Activated CD4-positive, alpha-beta T cell treated with anti-CD3 and anti-CD28 coated beads, Interleukin-2, amount 10 ng/mL, durations not matched to agents 24 days and 14 days (primary cell): ENCODE measurements around the gene IFIH1. TPM values are rescaled to one million over a fixed set of nuclear protein-coding genes. Genes with fewer than 3 reads are reported as not detected.

Experiments
- DNase-seq: peaks from one replicate; pipeline ENCODE4 v3.0.0; 2022
- H3K27ac Mint-ChIP-seq: one replicate; pipeline ENCODE4 v1.8.0; 2022; ENCODE audit warnings: mild to moderate bottlenecking, mixed read lengths
- H3K27me3 Mint-ChIP-seq: one replicate; pipeline ENCODE4 v1.8.0; 2022; ENCODE audit warnings: mixed read lengths
- H3K36me3 Mint-ChIP-seq: one replicate; pipeline ENCODE4 v1.8.0; 2022; ENCODE audit warnings: low read depth, mild to moderate bottlenecking, mixed read lengths
- H3K4me1 Mint-ChIP-seq: one replicate; pipeline ENCODE4 v1.8.0; 2021; ENCODE audit warnings: mixed read lengths
- H3K4me3 Mint-ChIP-seq: one replicate; pipeline ENCODE4 v1.8.0; 2022; ENCODE audit warnings: mild to moderate bottlenecking, moderate library complexity, mixed read lengths
- H3K9me3 Mint-ChIP-seq: one replicate; pipeline ENCODE4 v1.8.0; 2021; ENCODE audit warnings: mixed read lengths
- intact Hi-C: fragments of 100-400 bp; cut with micrococcal nuclease; formaldehyde crosslinking; loops from one replicate; pipeline ENCODE4 v1.15.1; 2023
- total RNA-seq: library from RNA; stranded (reverse); gene quantifications from 2 replicates; pipeline ENCODE4 v1.2.3, GENCODE V29; 2022

Gene IFIH1
- total RNA-seq, 1 donor from 2014 or later, result 26.3 TPM

GRCh38 chr2:162327134-162327769 is 8.8 kb upstream of the IFIH1 start:
- H3K4me1 Mint-ChIP-seq, result peaks cover 6% of the 10 kb centered on the region
- H3K9me3 Mint-ChIP-seq, result no peaks in the 10 kb centered on the region
- intact Hi-C loops, result loop anchor here (1.0 kb wide), 1 partner anchor 9 kb away; the partner anchor contains the start of gene IFIH1
- H3K27me3 Mint-ChIP-seq, result no peaks in the 10 kb centered on the region
- no peak overlapping the region for H3K4me3 Mint-ChIP-seq
- no peak overlapping the region for H3K27ac Mint-ChIP-seq
- peak; percentile 73 for DNase-seq
- H3K36me3 Mint-ChIP-seq, result peaks cover 2% of the 10 kb centered on the region

GRCh38 chr2:162324953-162325352 is 6.5 kb upstream of the IFIH1 start:
- intact Hi-C loops, result no loop called here
- no peaks in the 10 kb centered on the region for H3K27me3 Mint-ChIP-seq
- H3K9me3 Mint-ChIP-seq, result no peaks in the 10 kb centered on the region
- H3K4me1 Mint-ChIP-seq, result peaks cover 20% of the 10 kb centered on the region
- H3K36me3 Mint-ChIP-seq, result peaks cover 2% of the 10 kb centered on the region
- DNase-seq, result no peak
- no peak overlapping the region for H3K27ac Mint-ChIP-seq
- no peak overlapping the region for H3K4me3 Mint-ChIP-seq

GRCh38 chr2:162320864-162321517 is 2.5 kb upstream of the IFIH1 start:
- Mint-ChIP-seq H3K36me3 (peaks cover 3% of the 10 kb centered on the region), H3K4me1 (peaks cover 37% of the 10 kb centered on the region), H3K27me3 (no peaks in the 10 kb centered on the region), H3K9me3 (no peaks in the 10 kb centered on the region), H3K4me3 (no peak overlapping the region), H3K27ac (peak overlapping the region; percentile 24)
- intact Hi-C loops, result no loop called here
- no peak for DNase-seq

GRCh38 chr2:162317861-162318327 is 590 bp downstream of the IFIH1 start:
- peaks cover 17% of the 10 kb centered on the region for H3K36me3 Mint-ChIP-seq
- intact Hi-C loops, result loop anchor here (1.0 to 5.0 kb wide), 6 partner anchors 9 to 1009 kb away; partner anchors contain the start of genes DPP4 and PSMD14
- peaks cover 55% of the 10 kb centered on the region for H3K4me1 Mint-ChIP-seq

GRCh38 chr2:162317058-162317742 is 1.3 kb downstream of the IFIH1 start:
- peaks cover 20% of the 10 kb centered on the region for H3K36me3 Mint-ChIP-seq
- H3K9me3 Mint-ChIP-seq, result peaks cover 3% of the 10 kb centered on the region
- DNase-seq, result no peak
- H3K4me3 Mint-ChIP-seq, result peak overlapping the region; percentile 87
- H3K27me3 Mint-ChIP-seq, result no peaks in the 10 kb centered on the region
- peaks cover 61% of the 10 kb centered on the region for H3K4me1 Mint-ChIP-seq
- intact Hi-C loops, result loop anchor here (5.0 kb wide), 3 partner anchors 245 to 365 kb away; partner anchors contain the start of gene DPP4
- H3K27ac Mint-ChIP-seq, result peak overlapping the region; percentile 93

More at GRCh38 chr2:162317861-162318327, 590 bp downstream of the IFIH1 start:
- peak overlapping the region; percentile 93 for H3K27ac Mint-ChIP-seq
- no peaks in the 10 kb centered on the region for H3K27me3 Mint-ChIP-seq
- H3K9me3 Mint-ChIP-seq, result peaks cover 3% of the 10 kb centered on the region
- peak; percentile 80 for DNase-seq
- peak overlapping the region; percentile 87 for H3K4me3 Mint-ChIP-seq

- intact Hi-C loops, result loop anchor here (5.0 kb wide), 3 partner anchors 244 to 364 kb away; partner anchors contain the start of gene DPP4
- no peak for DNase-seq
- Mint-ChIP-seq H3K27ac (peak overlapping the region; percentile 64), H3K27me3 (no peaks in the 10 kb centered on the region), H3K4me3 (peak overlapping the region; percentile 87), H3K9me3 (peaks cover 3% of the 10 kb centered on the region), H3K36me3 (peaks cover 20% of the 10 kb centered on the region), H3K4me1 (peaks cover 67% of the 10 kb centered on the region)
Observed at GRCh38 chr2:162316590-162316989, 1.9 kb downstream of the IFIH1 start.

- Mint-ChIP-seq H3K27me3 (no peaks in the 10 kb centered on the region), H3K36me3 (peaks cover 20% of the 10 kb centered on the region), H3K4me1 (peaks cover 66% of the 10 kb centered on the region), H3K9me3 (peaks cover 3% of the 10 kb centered on the region), H3K27ac (peak overlapping the region; percentile 64), H3K4me3 (peak overlapping the region; percentile 87)
- intact Hi-C loops, result loop anchor here (5.0 kb wide), 3 partner anchors 244 to 364 kb away; partner anchors contain the start of gene DPP4
- no peak for DNase-seq
Observed at GRCh38 chr2:162315938-162316337, 2.5 kb downstream of the IFIH1 start.

GRCh38 chr2:162312853-162313252 is 5.6 kb downstream of the IFIH1 start:
- H3K27me3 Mint-ChIP-seq, result no peaks in the 10 kb centered on the region
- intact Hi-C loops, result no loop called here
- H3K4me1 Mint-ChIP-seq, result peaks cover 62% of the 10 kb centered on the region
- no peak overlapping the region for H3K27ac Mint-ChIP-seq
- peaks cover 44% of the 10 kb centered on the region for H3K36me3 Mint-ChIP-seq
- DNase-seq, result no peak
- no peak overlapping the region for H3K4me3 Mint-ChIP-seq
- peaks cover 3% of the 10 kb centered on the region for H3K9me3 Mint-ChIP-seq

GRCh38 chr2:162308747-162309503 is 9.6 kb downstream of the IFIH1 start:
- no peak overlapping the region for H3K4me3 Mint-ChIP-seq
- intact Hi-C loops, result no loop called here
- no peak overlapping the region for H3K27ac Mint-ChIP-seq
- H3K36me3 Mint-ChIP-seq, result peaks cover 37% of the 10 kb centered on the region
- H3K9me3 Mint-ChIP-seq, result no peaks in the 10 kb centered on the region
- no peaks in the 10 kb centered on the region for H3K27me3 Mint-ChIP-seq
- H3K4me1 Mint-ChIP-seq, result peaks cover 38% of the 10 kb centered on the region
- peak; percentile 51 for DNase-seq

- intact Hi-C loops, result no loop called here
- Mint-ChIP-seq H3K27me3 (no peaks in the 10 kb centered on the region), H3K27ac (no peak overlapping the region), H3K4me1 (peaks cover 16% of the 10 kb centered on the region), H3K9me3 (no peaks in the 10 kb centered on the region), H3K4me3 (no peak overlapping the region), H3K36me3 (peaks cover 38% of the 10 kb centered on the region)
- DNase-seq, result no peak
Observed at GRCh38 chr2:162305901-162306300, 12.6 kb downstream of the IFIH1 start.

GRCh38 chr2:162301877-162302276 is 16.6 kb downstream of the IFIH1 start:
- no peak overlapping the region for H3K4me3 Mint-ChIP-seq
- no peak overlapping the region for H3K27ac Mint-ChIP-seq
- H3K9me3 Mint-ChIP-seq, result no peaks in the 10 kb centered on the region
- H3K27me3 Mint-ChIP-seq, result no peaks in the 10 kb centered on the region
- peaks cover 14% of the 10 kb centered on the region for H3K36me3 Mint-ChIP-seq
- DNase-seq, result no peak
- intact Hi-C loops, result loop anchor here (1.0 to 5.0 kb wide), 3 partner anchors 16 to 355 kb away; partner anchors contain the start of genes GCA and IFIH1
- no peaks in the 10 kb centered on the region for H3K4me1 Mint-ChIP-seq

GRCh38 chr2:162301151-162301804 is 17.2 kb downstream of the IFIH1 start:
- Mint-ChIP-seq H3K4me3 (no peak overlapping the region), H3K4me1 (peaks cover 3% of the 10 kb centered on the region), H3K27me3 (no peaks in the 10 kb centered on the region), H3K9me3 (no peaks in the 10 kb centered on the region), H3K36me3 (peaks cover 14% of the 10 kb centered on the region), H3K27ac (no peak overlapping the region)
- peak; percentile 83 for DNase-seq
- intact Hi-C loops, result loop anchor here (1.0 to 5.0 kb wide), 3 partner anchors 17 to 354 kb away; partner anchors contain the start of genes GCA and IFIH1

- Mint-ChIP-seq H3K27me3 (no peaks in the 10 kb centered on the region), H3K4me1 (peaks cover 3% of the 10 kb centered on the region), H3K9me3 (no peaks in the 10 kb centered on the region), H3K4me3 (no peak overlapping the region), H3K27ac (no peak overlapping the region), H3K36me3 (peaks cover 13% of the 10 kb centered on the region)
- no peak for DNase-seq
- intact Hi-C loops, result loop anchor here (5.0 kb wide), 2 partner anchors 42 to 353 kb away; partner anchors contain the start of gene GCA
Observed at GRCh38 chr2:162300266-162300665, 18.2 kb downstream of the IFIH1 start.
